HCT116 (cell line): ENCODE data around the gene CFAP46. TPM values are rescaled to one million over a fixed set of nuclear protein-coding genes. Genes with fewer than 3 reads are reported as not detected.

Experiments
- ATAC-seq: fragments of 200-7000 bp; cut with Tn5 transposase; 2 replicates; pipeline ENCODE4 v1.9.1; 2020; ENCODE audit warnings: mild to moderate bottlenecking, moderate library complexity
- BruUV-seq: library from RNA; stranded (reverse); fragments of 400-500 nt; replicated peaks from 2 replicates; lab custom pipeline; 2021; lab: Mats Ljungman, UMichigan
- CTCF ChIA-PET: fragments of 300-600 bp; sonication (Branson Sonifier 250); formaldehyde crosslinking; loops from one replicate; lab custom pipeline; 2021; ENCODE audit warnings: antibody characterized with exemption; lab: Charles Lee
- POLR2A ChIA-PET: fragments of 300-600, 350-600 bp; sonication (Branson Sonifier 250); formaldehyde crosslinking; loops from one replicate; lab custom pipeline; 2021; ENCODE audit warnings: antibody characterized with exemption; lab: Charles Lee
- RAD21 ChIA-PET, 2 experiments: fragments of 300-600 bp; sonication (Branson Sonifier 250); formaldehyde crosslinking; loops; one replicate each; lab custom pipeline; 2023; ENCODE audit warnings: low total read pairs in 2 of 2; ENCODE audit not compliant: uncharacterized antibody in 2 of 2, unreplicated experiment in 2 of 2, low non-redundant PET in 1 of 2; lab: Charles Lee
- DNase-seq: peaks from one replicate; pipeline ENCODE4 v3.0.0-alpha.2; 2010; ENCODE audit warnings: low read depth, low spot score
- H2AFZ ChIP-seq: fragments of 200-600 bp; shearing (Covaris generic), sonication (generic); 2 replicates; pipeline ENCODE4 v1.6.1; 2017; ENCODE audit warnings: low read depth, mixed run types, mixed read lengths, antibody characterized with exemption, low read length; ENCODE audit not compliant: poor library complexity, severe bottlenecking
- H3K27ac ChIP-seq: 2 replicates; pipeline ENCODE4 v1.5.1; 2012; ENCODE audit warnings: low read depth, low read length
- H3K27me3 ChIP-seq: fragments of 200-600 bp; sonication (generic); 2 replicates; pipeline ENCODE4 v1.6.1; 2016; ENCODE audit warnings: mixed run types, low read length, mixed read lengths; ENCODE audit not compliant: insufficient read depth
- H3K36me3 ChIP-seq, 2 experiments: fragments of 200-500 bp in 1 of 2; fragments of 200-600 bp in 1 of 2; sonication (Bioruptor generic) in 1 of 2; sonication (generic) in 1 of 2; 2 replicates each; pipeline versions ENCODE4 v1.5.1 to v1.6.1; 2014 to 2016; ENCODE audit warnings: low read length in 2 of 2, inconsistent platforms in 1 of 2, mixed read lengths in 1 of 2, mixed run types in 1 of 2; ENCODE audit not compliant: insufficient read depth in 2 of 2, control insufficient read depth in 1 of 2
- H3K4me1 ChIP-seq, 2 experiments: fragments of 200-600 bp in 1 of 2; sonication (generic) in 1 of 2; 2 replicates each; pipeline versions ENCODE4 v1.5.1 to v1.6.1; 2012 to 2017; ENCODE audit warnings: low read length in 2 of 2, inconsistent platforms in 1 of 2, mild to moderate bottlenecking in 1 of 2, mixed read lengths in 1 of 2, mixed run types in 1 of 2, moderate library complexity in 1 of 2; ENCODE audit not compliant: insufficient read depth in 2 of 2, control insufficient read depth in 1 of 2
- H3K4me2 ChIP-seq: fragments of 200-600 bp; sonication (generic); 2 replicates; pipeline ENCODE4 v1.6.1; 2017; ENCODE audit warnings: mixed run types, low read length, mixed read lengths
- H3K4me3 ChIP-seq, 2 experiments: fragments of 200-600 bp in 1 of 2; sonication (generic) in 1 of 2; replicated peaks in 1 of 2; 2 replicates each; pipeline ENCODE4 v1.5.1; 2011 to 2016; ENCODE audit warnings: low read length in 2 of 2, control low read depth in 1 of 2, low read depth in 1 of 2, mild to moderate bottlenecking in 1 of 2, mixed read lengths in 1 of 2, mixed run types in 1 of 2
- H3K79me2 ChIP-seq: fragments of 200-600 bp; sonication (generic); 2 replicates; pipeline ENCODE4 v1.6.1; 2017; ENCODE audit warnings: mild to moderate bottlenecking, mixed run types, low read length, moderate library complexity, mixed read lengths; ENCODE audit not compliant: insufficient read depth
- H3K9ac ChIP-seq: fragments of 200-600 bp; sonication (generic); 2 replicates; pipeline ENCODE4 v1.6.1; 2016; ENCODE audit warnings: low read length, mixed read lengths
- H3K9me2 ChIP-seq: fragments of 200-600 bp; sonication (generic), shearing (Covaris generic); 2 replicates; pipeline ENCODE4 v1.6.1; 2017; ENCODE audit warnings: mixed run types, mild to moderate bottlenecking, moderate library complexity; ENCODE audit not compliant: insufficient read depth
- H3K9me3 ChIP-seq, 2 experiments: fragments of 200-500 bp in 1 of 2; fragments of 200-600 bp in 1 of 2; sonication (Bioruptor generic) in 1 of 2; sonication (generic) in 1 of 2; 2 replicates each; pipeline ENCODE4 v1.6.1; 2014 to 2017; ENCODE audit warnings: low read length in 2 of 2, mixed read lengths in 2 of 2, inconsistent platforms in 1 of 2, low read depth in 1 of 2, mild to moderate bottlenecking in 1 of 2, mixed run types in 1 of 2, moderate library complexity in 1 of 2; ENCODE audit not compliant: control insufficient read depth in 1 of 2, insufficient read depth in 1 of 2
- H4K20me1 ChIP-seq: fragments of 200-600 bp; sonication (generic), shearing (Covaris generic); 2 replicates; pipeline ENCODE4 v1.6.1; 2017; ENCODE audit warnings: mixed run types, mild to moderate bottlenecking, moderate library complexity; ENCODE audit not compliant: insufficient read depth
- CBX3 ChIP-seq: IDR thresholded peaks from 2 replicates; pipeline ENCODE4 v1.6.1; 2012; ENCODE audit warnings: low read depth
- CEBPB ChIP-seq: IDR thresholded peaks from 2 replicates; pipeline ENCODE4 v1.6.1; 2012; ENCODE audit warnings: low read depth
- EZH2 ChIP-seq: fragments of 200-600 bp; sonication (generic); IDR thresholded peaks from 2 replicates; pipeline ENCODE4 v1.6.1; 2017; ENCODE audit warnings: antibody characterized with exemption, mixed run types
- FOSL1 ChIP-seq: IDR thresholded peaks from 2 replicates; pipeline ENCODE4 v1.6.1; 2012; ENCODE audit warnings: low read depth
- YY1 ChIP-seq: IDR thresholded peaks from 2 replicates; pipeline ENCODE4 v1.6.1; 2011; ENCODE audit warnings: low read length, low read depth, moderate library complexity, mild to moderate bottlenecking; ENCODE audit not compliant: insufficient replicate concordance; ENCODE audit errors: extremely low read depth
- ZFX ChIP-seq: fragments of 450-650 bp; IDR thresholded peaks from 2 replicates; pipeline ENCODE4 v1.6.1; 2017
- intact Hi-C: fragments of 100-400 bp; cut with micrococcal nuclease; formaldehyde crosslinking; loops from 2 replicates; pipeline ENCODE4 v1.10.0; 2022
- total RNA-seq: library from RNA; stranded (reverse); gene quantifications from one replicate; pipeline ENCODE4 v1.2.1, GENCODE V29; 2021; ENCODE audit not compliant: unreplicated experiment
- TF ChIP-seq, protein P1 (sequence below), 3 experiments: fragments of 200-600 bp in 1 of 3; sonication (generic) in 1 of 3; IDR thresholded peaks in 2 of 3; conservative IDR thresholded peaks in 1 of 3; 2 replicates each; pipeline ENCODE4 v1.5.1; 2012 to 2017; ENCODE audit warnings: low read depth in 2 of 3, low read length in 2 of 3, antibody characterized with exemption in 1 of 3, borderline replicate concordance in 1 of 3, control low read depth in 1 of 3, mild to moderate bottlenecking in 1 of 3, mixed read lengths in 1 of 3, mixed run types in 1 of 3, moderate library complexity in 1 of 3; ENCODE audit not compliant: insufficient read depth in 1 of 3

Gene CFAP46
- total RNA-seq, 1 experiment from 2014 or later, result 1.4 TPM

DNA sequence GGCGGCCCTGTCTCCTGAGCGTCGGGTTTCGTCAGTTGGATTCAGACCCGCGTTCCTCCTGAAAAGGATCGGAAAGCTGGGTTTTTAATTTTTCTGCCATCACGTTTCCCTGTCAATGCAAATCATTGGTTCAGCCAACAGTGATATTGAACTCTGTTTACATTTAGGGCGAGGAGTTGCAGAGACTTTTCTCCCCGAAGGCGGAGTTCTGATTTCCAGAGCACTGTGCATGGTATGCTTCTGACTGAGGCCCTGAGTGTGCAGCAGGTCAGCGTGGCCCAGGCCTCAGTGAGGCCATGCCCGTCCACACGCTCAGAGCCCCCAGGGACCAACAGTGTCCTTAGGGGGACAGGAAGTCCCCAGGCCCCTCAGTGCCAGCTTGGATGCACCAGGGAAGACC lies 183.5 kb downstream of the CFAP46 start:
- POLR2A ChIA-PET, result no interaction called here
- intact Hi-C loops, result no loop called here
- H2AFZ ChIP-seq, result no peak overlapping the region
- no peaks in the 10 kb centered on the region for H3K36me3 ChIP-seq
- no peak for ATAC-seq
- RAD21 ChIA-PET, result no interaction called here
- H3K27me3 ChIP-seq, result no peaks in the 10 kb centered on the region
- H3K9me3 ChIP-seq, result no peaks in the 10 kb centered on the region
- no peaks in the 10 kb centered on the region for H3K4me1 ChIP-seq
- no peaks in the 10 kb centered on the region for H4K20me1 ChIP-seq
- H3K4me3 ChIP-seq, result no peak overlapping the region
- no peak overlapping the region for H3K4me2 ChIP-seq
- BruUV-seq, result no TSS peak
- TF ChIP-seq FOSL1 (no peak), EZH2 (no peak), YY1 (no peak), CBX3 (no peak), CEBPB (no peak), ZFX (no peak)
- TF ChIP-seq, protein P1, sequence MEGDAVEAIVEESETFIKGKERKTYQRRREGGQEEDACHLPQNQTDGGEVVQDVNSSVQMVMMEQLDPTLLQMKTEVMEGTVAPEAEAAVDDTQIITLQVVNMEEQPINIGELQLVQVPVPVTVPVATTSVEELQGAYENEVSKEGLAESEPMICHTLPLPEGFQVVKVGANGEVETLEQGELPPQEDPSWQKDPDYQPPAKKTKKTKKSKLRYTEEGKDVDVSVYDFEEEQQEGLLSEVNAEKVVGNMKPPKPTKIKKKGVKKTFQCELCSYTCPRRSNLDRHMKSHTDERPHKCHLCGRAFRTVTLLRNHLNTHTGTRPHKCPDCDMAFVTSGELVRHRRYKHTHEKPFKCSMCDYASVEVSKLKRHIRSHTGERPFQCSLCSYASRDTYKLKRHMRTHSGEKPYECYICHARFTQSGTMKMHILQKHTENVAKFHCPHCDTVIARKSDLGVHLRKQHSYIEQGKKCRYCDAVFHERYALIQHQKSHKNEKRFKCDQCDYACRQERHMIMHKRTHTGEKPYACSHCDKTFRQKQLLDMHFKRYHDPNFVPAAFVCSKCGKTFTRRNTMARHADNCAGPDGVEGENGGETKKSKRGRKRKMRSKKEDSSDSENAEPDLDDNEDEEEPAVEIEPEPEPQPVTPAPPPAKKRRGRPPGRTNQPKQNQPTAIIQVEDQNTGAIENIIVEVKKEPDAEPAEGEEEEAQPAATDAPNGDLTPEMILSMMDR (IDR thresholded peaks at IDR 0.05 in 2 of 3, conservative IDR thresholded peaks at IDR 0.05 in 1 of 3; ENCODE audit: borderline replicate concordance in 1 of 3, insufficient read depth in 1 of 3, low read depth in 2 of 3, low read length in 2 of 3), result no peak
- H3K79me2 ChIP-seq, result no peaks in the 10 kb centered on the region
- H3K9me2 ChIP-seq, result no peaks in the 10 kb centered on the region
- CTCF ChIA-PET, result no interaction called here
- DNase-seq, result no peak
- no peak overlapping the region for H3K27ac ChIP-seq
- H3K9ac ChIP-seq, result no peak overlapping the region

Other genes with a start within 250 kb of the CFAP46 start
- not detected for gene NKX6-2, start 156.4 kb downstream of the CFAP46 start, total RNA-seq
- not detected for gene ADGRA1, start 145.4 kb upstream of the CFAP46 start, total RNA-seq
- 3.6 TPM for gene KNDC1, start 217.6 kb upstream of the CFAP46 start, total RNA-seq